ENCODE data around the gene EIF4E2. TPM values are rescaled to one million over a fixed set of nuclear protein-coding genes. Genes with fewer than 3 reads are reported as not detected.
"Not testable (repeated sequence)": the region's sequence is repeated elsewhere in the genome, so short reads cannot be mapped to it uniquely, and the experiment has no call there.

Gene EIF4E2
- total RNA-seq, 1 experiment from 2014 or later, result 69.6 TPM

- Histone ChIP-seq H3K4me3 (no peak overlapping the region), H3K27ac (no peak overlapping the region), H3K27me3 (ENCODE audit: insufficient read depth, low read depth) (no peaks in the 10 kb centered on the region), H3K36me3 (ENCODE audit: low read depth) (no peaks in the 10 kb centered on the region), H3K4me2 (no peak overlapping the region), H3K9me2 (ENCODE audit: insufficient read depth) (no peaks in the 10 kb centered on the region), H2AFZ (no peak overlapping the region), H3F3A (ENCODE audit: insufficient read depth, low read depth) (no peaks in the 10 kb centered on the region), H3K79me2 (ENCODE audit: low read depth) (no peaks in the 10 kb centered on the region), H3K4me1 (replicated peaks; ENCODE audit: insufficient read depth) (no peaks in the 10 kb centered on the region), H3K9me3 (ENCODE audit: insufficient read depth, low read depth) (no peaks in the 10 kb centered on the region), H4K20me1 (ENCODE audit: insufficient read depth) (no peaks in the 10 kb centered on the region)
- no peak for TF ChIP-seq EZH2 (IDR thresholded peaks at IDR 0.05; ENCODE audit: low read depth)
- TF ChIP-seq, protein P1, sequence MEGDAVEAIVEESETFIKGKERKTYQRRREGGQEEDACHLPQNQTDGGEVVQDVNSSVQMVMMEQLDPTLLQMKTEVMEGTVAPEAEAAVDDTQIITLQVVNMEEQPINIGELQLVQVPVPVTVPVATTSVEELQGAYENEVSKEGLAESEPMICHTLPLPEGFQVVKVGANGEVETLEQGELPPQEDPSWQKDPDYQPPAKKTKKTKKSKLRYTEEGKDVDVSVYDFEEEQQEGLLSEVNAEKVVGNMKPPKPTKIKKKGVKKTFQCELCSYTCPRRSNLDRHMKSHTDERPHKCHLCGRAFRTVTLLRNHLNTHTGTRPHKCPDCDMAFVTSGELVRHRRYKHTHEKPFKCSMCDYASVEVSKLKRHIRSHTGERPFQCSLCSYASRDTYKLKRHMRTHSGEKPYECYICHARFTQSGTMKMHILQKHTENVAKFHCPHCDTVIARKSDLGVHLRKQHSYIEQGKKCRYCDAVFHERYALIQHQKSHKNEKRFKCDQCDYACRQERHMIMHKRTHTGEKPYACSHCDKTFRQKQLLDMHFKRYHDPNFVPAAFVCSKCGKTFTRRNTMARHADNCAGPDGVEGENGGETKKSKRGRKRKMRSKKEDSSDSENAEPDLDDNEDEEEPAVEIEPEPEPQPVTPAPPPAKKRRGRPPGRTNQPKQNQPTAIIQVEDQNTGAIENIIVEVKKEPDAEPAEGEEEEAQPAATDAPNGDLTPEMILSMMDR (conservative IDR thresholded peaks at IDR 0.05), result no peak
- ChIA-PET POLR2A (ENCODE audit: unreplicated experiment) (interaction anchor here (0.6 kb wide), 1 partner anchor 31 kb away, joined by 6 read pairs; no protein-coding TSS in a partner anchor), CTCF (no interaction called here)
- DNase-seq, result no peak
- intact Hi-C loops (cut with micrococcal nuclease; ENCODE audit: unreplicated experiment), result loop anchor here (10.0 kb wide), 2 partner anchors 205 to 625 kb away; no protein-coding TSS in a partner anchor
- BruUV-seq (replicated peaks), result no TSS peak
Measured at GRCh38 chr2:232529806-232530547, 20.5 kb upstream of the EIF4E2 start.

GRCh38 chr2:232530626-232531260 lies 19.7 kb upstream of the EIF4E2 start:
- H3K9me3 ChIP-seq (ENCODE audit: insufficient read depth, low read depth), result no peaks in the 10 kb centered on the region
- CTCF ChIA-PET, result no interaction called here
- TF ChIP-seq, protein P1 (conservative IDR thresholded peaks at IDR 0.05), result no peak
- TF ChIP-seq EZH2 (IDR thresholded peaks at IDR 0.05; ENCODE audit: low read depth), result no peak
- no peaks in the 10 kb centered on the region for H4K20me1 ChIP-seq (ENCODE audit: insufficient read depth)
- POLR2A ChIA-PET (ENCODE audit: unreplicated experiment), result interaction anchor here (0.6 kb wide), 1 partner anchor 32 kb away, joined by 6 read pairs; no protein-coding TSS in a partner anchor
- H3K4me1 ChIP-seq (replicated peaks; ENCODE audit: insufficient read depth), result no peaks in the 10 kb centered on the region
- no peaks in the 10 kb centered on the region for H3K9me2 ChIP-seq (ENCODE audit: insufficient read depth)
- intact Hi-C loops (cut with micrococcal nuclease; ENCODE audit: unreplicated experiment), result no loop called here
- no peaks in the 10 kb centered on the region for H3K36me3 ChIP-seq (ENCODE audit: low read depth)
- H2AFZ ChIP-seq, result no peak overlapping the region
- no peaks in the 10 kb centered on the region for H3K27me3 ChIP-seq (ENCODE audit: insufficient read depth, low read depth)
- no peaks in the 10 kb centered on the region for H3F3A ChIP-seq (ENCODE audit: insufficient read depth, low read depth)
- DNase-seq, result no peak
- no peak overlapping the region for H3K4me2 ChIP-seq
- no peak overlapping the region for H3K27ac ChIP-seq
- no TSS peak for BruUV-seq (replicated peaks)
- H3K79me2 ChIP-seq (ENCODE audit: low read depth), result no peaks in the 10 kb centered on the region
- no peak overlapping the region for H3K4me3 ChIP-seq

DNA sequence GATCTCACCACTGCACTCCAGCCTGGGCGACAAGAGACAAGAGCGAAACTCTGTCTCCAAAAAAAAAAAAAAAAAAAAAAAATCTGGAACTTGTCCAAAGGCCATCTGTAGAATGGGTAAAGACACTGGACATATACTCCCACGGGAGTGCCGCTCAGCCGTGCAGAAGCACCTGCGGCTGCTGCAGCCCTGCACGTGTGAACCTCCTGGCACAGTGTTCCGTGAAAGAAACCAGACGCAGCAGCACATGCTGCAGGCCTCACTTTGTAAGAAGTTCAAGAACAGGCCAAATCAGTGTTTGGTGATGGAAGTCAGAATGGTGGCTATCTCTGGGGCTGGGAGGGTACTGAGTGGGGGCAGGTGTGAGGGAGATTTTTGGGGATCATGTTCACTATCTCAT lies 18.1 kb upstream of the EIF4E2 start:
- Histone ChIP-seq H2AFZ (no peak overlapping the region), H3K27ac (no peak overlapping the region), H3K79me2 (ENCODE audit: low read depth) (no peaks in the 10 kb centered on the region), H3K36me3 (ENCODE audit: low read depth) (no peaks in the 10 kb centered on the region), H3K4me2 (no peak overlapping the region), H3K9me3 (ENCODE audit: insufficient read depth, low read depth) (0 out of 2 replicates have a peak, but pooled peaks cover 2% of the 10 kb centered on the region), H3F3A (ENCODE audit: insufficient read depth, low read depth) (no peaks in the 10 kb centered on the region), H4K20me1 (ENCODE audit: insufficient read depth) (no peaks in the 10 kb centered on the region), H3K4me1 (replicated peaks; ENCODE audit: insufficient read depth) (no peaks in the 10 kb centered on the region), H3K27me3 (ENCODE audit: insufficient read depth, low read depth) (no peaks in the 10 kb centered on the region), H3K9me2 (ENCODE audit: insufficient read depth) (no peaks in the 10 kb centered on the region), H3K4me3 (no peak overlapping the region)
- no peak for DNase-seq
- CTCF ChIA-PET, result no interaction called here
- no TSS peak for BruUV-seq (replicated peaks)
- POLR2A ChIA-PET (ENCODE audit: unreplicated experiment), result no interaction called here
- TF ChIP-seq EZH2 (IDR thresholded peaks at IDR 0.05; ENCODE audit: low read depth), result no peak
- TF ChIP-seq, protein P1 (conservative IDR thresholded peaks at IDR 0.05), result no peak
- intact Hi-C loops (cut with micrococcal nuclease; ENCODE audit: unreplicated experiment), result no loop called here

GRCh38 chr2:232532821-232533220 lies 17.7 kb upstream of the EIF4E2 start:
- H3K9me3 ChIP-seq (ENCODE audit: insufficient read depth, low read depth); H3K4me1 ChIP-seq (replicated peaks; ENCODE audit: insufficient read depth); intact Hi-C loops (cut with micrococcal nuclease; ENCODE audit: unreplicated experiment): not testable (repeated sequence)

More at GRCh38 chr2:232532821-232533220, 17.7 kb upstream of the EIF4E2 start:
- DNase-seq; CTCF ChIA-PET; H3K9me2 ChIP-seq (ENCODE audit: insufficient read depth); BruUV-seq (replicated peaks); H3K27me3 ChIP-seq (ENCODE audit: insufficient read depth, low read depth); H3K79me2 ChIP-seq (ENCODE audit: low read depth); H3K27ac ChIP-seq; H3K36me3 ChIP-seq (ENCODE audit: low read depth); H3F3A ChIP-seq (ENCODE audit: insufficient read depth, low read depth); H4K20me1 ChIP-seq (ENCODE audit: insufficient read depth); H3K4me2 ChIP-seq; POLR2A ChIA-PET (ENCODE audit: unreplicated experiment); H3K4me3 ChIP-seq; H2AFZ ChIP-seq: not testable (repeated sequence)

All from PC-9 (cell line).